Activated CD8-positive, alpha-beta memory T cell treated with anti-CD3 and anti-CD28 coated beads for 24 hours (primary cell): ENCODE results near the gene GRIN3B.
A peak's percentile ranks its signal among the peaks of the same experiment; 100 is the strongest.

Experiments used
- DNase-seq: peaks from one replicate; pipeline ENCODE4 v3.0.0-alpha.2; 2020

Gene GRIN3B

GRCh38 chr19:966485-967088 lies 33.6 kb upstream of the GRIN3B start:
- no peak for DNase-seq

GRCh38 chr19:970695-971094 lies 29.5 kb upstream of the GRIN3B start:
- no peak for DNase-seq

- no peak for DNase-seq
These were observed 28.4 kb upstream of the GRIN3B start for GRCh38 chr19:971795-972194.

- DNase-seq = no peak
These were observed 27.9 kb upstream of the GRIN3B start for GRCh38 chr19:972281-972680.

GRCh38 chr19:973726-974563 lies 26.3 kb upstream of the GRIN3B start:
- no peak for DNase-seq

- DNase-seq = no peak
These were observed 25.5 kb upstream of the GRIN3B start for GRCh38 chr19:974564-975257.

GRCh38 chr19:976476-976875 lies 23.7 kb upstream of the GRIN3B start:
- DNase-seq = no peak

GRCh38 chr19:977058-977464 lies 23.2 kb upstream of the GRIN3B start:
- no peak for DNase-seq

- DNase-seq = no peak
These were observed 20.9 kb upstream of the GRIN3B start for GRCh38 chr19:979318-979741.

- DNase-seq = no peak
These were observed 19.9 kb upstream of the GRIN3B start for GRCh38 chr19:980133-980998.

- DNase-seq = peak; percentile 93
These were observed 17.6 kb upstream of the GRIN3B start for GRCh38 chr19:982567-983170.

- peak; percentile 96 for DNase-seq
These were observed 15.9 kb upstream of the GRIN3B start, which contains the start of gene WDR18 for GRCh38 chr19:984165-984967. Gene WDR18 (plus strand): TSS chr19:984345. CDS start chr19:984354, 9 bp downstream.

GRCh38 chr19:986083-986482 lies 14.1 kb upstream of the GRIN3B start:
- DNase-seq = no peak

- DNase-seq = no peak
These were observed 12.1 kb upstream of the GRIN3B start for GRCh38 chr19:988081-988480.

- no peak for DNase-seq
These were observed 11.7 kb upstream of the GRIN3B start for GRCh38 chr19:988510-988909.

GRCh38 chr19:989381-990081 lies 10.7 kb upstream of the GRIN3B start:
- DNase-seq = no peak

- no peak for DNase-seq
These were observed 10.1 kb upstream of the GRIN3B start for GRCh38 chr19:990119-990571.

- DNase-seq = no peak
These were observed 9.5 kb upstream of the GRIN3B start for GRCh38 chr19:990746-991145.

GRCh38 chr19:991174-991931 lies 8.9 kb upstream of the GRIN3B start:
- peak; percentile 78 for DNase-seq
